Right lobe of liver (tissue), 6 donors: ENCODE results near the gene CCR1. TPM values are rescaled to one million over a fixed set of nuclear protein-coding genes. Genes with fewer than 3 reads are reported as not detected.
A peak's percentile ranks its signal among the peaks of the same experiment; 100 is the strongest.

Experiments used
- ATAC-seq, 4 donors: fragments of 200-7000 bp; cut with Tn5 transposase; one replicate each; pipeline ENCODE4 v1.9.1; 2020; ENCODE audit warnings: mild to moderate bottlenecking in 4 of 4, moderate library complexity in 4 of 4
- DNase-seq, 3 donors: peaks; one replicate each; pipeline ENCODE4 v3.0.0-alpha.2; 2020
- H3K27ac ChIP-seq, 3 donors: fragments of 200-600 bp; one replicate each; pipeline ENCODE4 v1.8.0; 2022
- H3K27me3 ChIP-seq, 2 donors: fragments of 200-600 bp; one replicate each; pipeline ENCODE4 v1.8.0; 2022
- H3K36me3 ChIP-seq, 4 donors: fragments of 200-600 bp; sonication (generic) in 1 of 4; one replicate each; pipeline versions ENCODE4 v1.5.1 to v1.8.0; 2017 to 2022; ENCODE audit warnings: control low read depth in 1 of 4
- H3K4me1 ChIP-seq, 4 donors: fragments of 200-600 bp; sonication (generic) in 1 of 4; one replicate each; pipeline versions ENCODE4 v1.5.1 to v1.8.0; 2017 to 2022; ENCODE audit warnings: control low read depth in 1 of 4
- H3K4me3 ChIP-seq, 3 donors: fragments of 200-600 bp; one replicate each; pipeline ENCODE4 v1.8.0; 2022
- H3K9me3 ChIP-seq, 4 donors: fragments of 200-600 bp; sonication (generic) in 1 of 4; one replicate each; pipeline versions ENCODE4 v1.5.1 to v1.8.0; 2017 to 2022; ENCODE audit warnings: control low read depth in 1 of 4
- POLR2A ChIP-seq: fragments of 450-650 bp; IDR thresholded peaks from one replicate; pipeline ENCODE4 v1.6.1; 2017; ENCODE audit warnings: antibody characterized with exemption, mild to moderate bottlenecking
- WGBS: methylation state at CpG from one replicate; pipeline ENCODE4 v1.1.6; 2018; ENCODE audit warnings: low coverage, low lambda C conversion rate; ENCODE audit not compliant: insufficient coverage; ENCODE audit errors: missing lambda C conversion rate; 5-methylcytosine and 5-hydroxymethylcytosine counted together
- intact Hi-C, 2 donors: fragments of 100-400 bp; cut with DNase I; formaldehyde crosslinking; loops; one replicate each; pipeline versions ENCODE4 v1.11.2 to v1.14.1; 2022
- total RNA-seq, 6 experiments: library from RNA; depleted of rRNA in 2 of 6; stranded (reverse); fragments of >200 nt in 2 of 6; fragmentation: NEBNext Ultra II Directional in 3 of 6; extraction: Animal tissue kit (Norgen Biotek cat#: 25700) in 3 of 6; gene quantifications; one replicate each; pipeline versions ENCODE4 v1.1.0 to v1.2.4, GENCODE V29; 2016 to 2023
- TF ChIP-seq, protein P1 (sequence below), 4 donors: fragments of 200-600 bp in 3 of 4; fragments of 450-650 bp in 1 of 4; IDR thresholded peaks; one replicate each; pipeline versions ENCODE4 v1.5.1 to v1.8.0; 2016 to 2022; ENCODE audit warnings: antibody characterized with exemption in 4 of 4, mild to moderate bottlenecking in 2 of 4
- donor health status: DM: no; HTN: yes; CAD: no.
- donor health status: DM: no; HTN: no; CAD: no.
- donor health status: DM: no; HTN: no; CAD: no.
- donor health status: DM: no; HTN: yes; CAD: no.
- donor health status: DM: no; HTN: yes; CAD: no.

Gene CCR1
- total RNA-seq, 6 experiments from 2014 or later: 1.6 to 17.3 (median 3.1) TPM

GRCh38 chr3:46242120-46242519 lies 34.0 kb upstream of the CCR1 start, which contains the start of gene CCR3:
Gene CCR3 (plus strand): TSS chr3:46242460. CDS start chr3:46265159, 22,699 bp downstream.
- ATAC-seq (peak in 1 of 4 donors; percentile 26), DNase-seq (no peak)
- WGBS: 42% methylated on average over 4 of the region's 4 CpGs
- H3K36me3 ChIP-seq: no peaks in the 10 kb centered on the region
- intact Hi-C loops: no loop called here
- no peak for TF ChIP-seq POLR2A
- TF ChIP-seq, protein P1, sequence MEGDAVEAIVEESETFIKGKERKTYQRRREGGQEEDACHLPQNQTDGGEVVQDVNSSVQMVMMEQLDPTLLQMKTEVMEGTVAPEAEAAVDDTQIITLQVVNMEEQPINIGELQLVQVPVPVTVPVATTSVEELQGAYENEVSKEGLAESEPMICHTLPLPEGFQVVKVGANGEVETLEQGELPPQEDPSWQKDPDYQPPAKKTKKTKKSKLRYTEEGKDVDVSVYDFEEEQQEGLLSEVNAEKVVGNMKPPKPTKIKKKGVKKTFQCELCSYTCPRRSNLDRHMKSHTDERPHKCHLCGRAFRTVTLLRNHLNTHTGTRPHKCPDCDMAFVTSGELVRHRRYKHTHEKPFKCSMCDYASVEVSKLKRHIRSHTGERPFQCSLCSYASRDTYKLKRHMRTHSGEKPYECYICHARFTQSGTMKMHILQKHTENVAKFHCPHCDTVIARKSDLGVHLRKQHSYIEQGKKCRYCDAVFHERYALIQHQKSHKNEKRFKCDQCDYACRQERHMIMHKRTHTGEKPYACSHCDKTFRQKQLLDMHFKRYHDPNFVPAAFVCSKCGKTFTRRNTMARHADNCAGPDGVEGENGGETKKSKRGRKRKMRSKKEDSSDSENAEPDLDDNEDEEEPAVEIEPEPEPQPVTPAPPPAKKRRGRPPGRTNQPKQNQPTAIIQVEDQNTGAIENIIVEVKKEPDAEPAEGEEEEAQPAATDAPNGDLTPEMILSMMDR (IDR thresholded peaks at IDR 0.05): no peak
- H3K9me3 ChIP-seq: no peaks in the 10 kb centered on the region
- no peaks in the 10 kb centered on the region for H3K27me3 ChIP-seq
- H3K4me1 ChIP-seq: no peaks in the 10 kb centered on the region
- no peak within 1 kb of the TSS for H3K4me3 ChIP-seq
- H3K27ac ChIP-seq: no peak within 1 kb of the TSS

DNA sequence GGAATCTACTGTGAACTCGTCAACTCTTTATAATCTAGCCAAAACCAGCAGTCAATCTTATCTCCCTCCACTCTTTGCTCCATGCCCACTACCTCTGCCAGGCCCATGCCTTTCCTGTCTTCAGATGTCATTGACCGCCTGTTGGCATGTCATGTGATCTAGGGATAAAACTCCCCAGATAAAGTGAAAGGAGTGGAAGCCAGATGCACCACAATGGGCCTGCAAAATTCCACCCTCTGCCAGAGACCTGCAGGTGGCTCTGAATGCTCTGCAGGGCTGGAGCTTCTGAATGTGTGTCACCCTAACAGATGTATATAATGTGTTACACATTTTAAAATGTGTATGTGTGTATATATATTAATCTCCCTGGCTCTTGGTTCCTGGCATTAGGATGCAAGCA lies 31.8 kb upstream of the CCR1 start:
- H3K27me3 ChIP-seq: no peaks in the 10 kb centered on the region
- no peak overlapping the region for H3K27ac ChIP-seq
- 85% methylated on average over 2 of the region's 2 CpGs for WGBS
- TF ChIP-seq, protein P1 (IDR thresholded peaks at IDR 0.05): no peak
- TF ChIP-seq POLR2A: no peak
- no peak overlapping the region for H3K4me3 ChIP-seq
- no peaks in the 10 kb centered on the region for H3K36me3 ChIP-seq
- H3K4me1 ChIP-seq: no peaks in the 10 kb centered on the region
- H3K9me3 ChIP-seq: no peaks in the 10 kb centered on the region
- DNase-seq (no peak), ATAC-seq (no peak)
- intact Hi-C loops: no loop called here

DNA sequence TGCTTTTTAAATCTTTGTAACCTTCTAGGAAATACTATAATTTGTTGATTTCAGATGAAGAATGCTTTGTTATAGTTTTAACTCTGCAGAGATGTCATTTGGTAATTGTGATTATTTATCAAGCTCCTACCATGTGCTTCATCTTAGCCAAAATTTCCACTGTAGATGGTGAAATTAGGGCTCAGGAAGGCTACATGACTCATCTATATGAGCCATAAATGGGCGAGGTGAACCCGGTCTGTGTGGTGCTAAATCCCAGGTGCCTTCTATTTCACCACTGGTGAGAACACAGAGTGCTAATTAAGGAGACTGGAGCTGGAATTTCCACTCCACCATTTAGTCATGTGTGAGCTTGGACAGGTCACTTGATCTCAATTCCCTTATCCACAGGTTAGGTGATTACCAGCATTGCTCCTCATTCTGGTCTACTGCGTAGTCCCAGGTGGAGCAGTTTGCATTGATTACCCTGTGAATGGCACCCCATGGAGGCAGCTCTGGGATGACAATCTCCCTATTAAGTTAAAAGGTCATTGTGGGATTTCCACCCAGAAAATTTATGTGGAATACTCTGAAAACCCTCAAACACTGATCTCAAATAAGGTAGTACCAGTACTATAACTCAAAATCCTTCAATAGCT lies 31.3 kb upstream of the CCR1 start:
- TF ChIP-seq, protein P1 (IDR thresholded peaks at IDR 0.05): no peak
- TF ChIP-seq POLR2A: no peak
- no peak for DNase-seq
- intact Hi-C loops: no loop called here
- Histone ChIP-seq H3K27ac (no peak overlapping the region), H3K4me1 (no peaks in the 10 kb centered on the region), H3K4me3 (no peak overlapping the region), H3K27me3 (no peaks in the 10 kb centered on the region), H3K36me3 (no peaks in the 10 kb centered on the region), H3K9me3 (no peaks in the 10 kb centered on the region)
- WGBS: 53% methylated on average over 2 of the region's 3 CpGs
- no peak for ATAC-seq

DNA sequence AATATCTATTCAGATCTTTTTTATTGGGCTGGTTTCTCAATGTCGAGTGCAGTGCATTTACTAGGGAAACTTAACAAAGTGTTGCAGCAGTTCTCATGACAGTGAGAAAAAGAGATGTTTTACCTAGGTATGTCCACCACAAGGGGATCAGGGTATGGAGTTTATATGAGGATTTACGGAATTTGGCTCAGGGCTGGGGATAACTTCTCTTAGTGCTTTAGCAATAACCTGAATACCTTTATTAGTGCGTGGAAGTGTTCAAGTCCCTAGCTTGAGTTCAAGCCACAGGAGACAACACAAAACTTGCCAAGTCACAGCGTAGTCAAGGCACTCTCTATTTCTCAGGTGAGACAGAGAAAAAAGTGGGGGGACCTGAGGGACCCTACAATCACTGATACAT lies 30.3 kb upstream of the CCR1 start:
- 67% methylated on average over 4 of the region's 4 CpGs for WGBS
- TF ChIP-seq, protein P1 (IDR thresholded peaks at IDR 0.05): no peak
- no peak for TF ChIP-seq POLR2A
- DNase-seq (no peak), ATAC-seq (no peak)
- no peak overlapping the region for H3K27ac ChIP-seq
- H3K36me3 ChIP-seq: no peaks in the 10 kb centered on the region
- H3K4me1 ChIP-seq: no peaks in the 10 kb centered on the region
- H3K27me3 ChIP-seq: no peaks in the 10 kb centered on the region
- intact Hi-C loops: no loop called here
- no peak overlapping the region for H3K4me3 ChIP-seq
- H3K9me3 ChIP-seq: no peaks in the 10 kb centered on the region
